AG09309 (cell line): ENCODE results near the gene ANKDD1A.

Source experiments
- DNase-seq: peaks from one replicate; pipeline ENCODE4 v3.0.0-alpha.2; 2010; ENCODE audit warnings: low read depth
- H3K4me3 ChIP-seq: 2 replicates; pipeline ENCODE4 v1.5.1; 2011; ENCODE audit warnings: mild to moderate bottlenecking, low read depth, low read length, moderate library complexity; ENCODE audit not compliant: control insufficient read depth
- CTCF ChIP-seq: IDR thresholded peaks from 2 replicates; pipeline ENCODE4 v1.5.1; 2011; ENCODE audit warnings: mild to moderate bottlenecking, low read depth, low read length, inconsistent platforms; ENCODE audit not compliant: insufficient read depth, control insufficient read depth; ENCODE audit errors: missing control alignments

ANKDD1A gene

GRCh38 chr15:64943512-64944225, 32.0 kb downstream of the ANKDD1A start:
- no peak overlapping the region for H3K4me3 ChIP-seq
- TF ChIP-seq CTCF = no peak
- DNase-seq = no peak

GRCh38 chr15:64944961-64945360, 33.3 kb downstream of the ANKDD1A start:
- H3K4me3 ChIP-seq = no peak overlapping the region
- no peak for DNase-seq
- no peak for TF ChIP-seq CTCF

GRCh38 chr15:64947211-64947610, 35.5 kb downstream of the ANKDD1A start:
- TF ChIP-seq CTCF = no peak
- H3K4me3 ChIP-seq = no peak overlapping the region
- no peak for DNase-seq

GRCh38 chr15:64948916-64949315, 37.2 kb downstream of the ANKDD1A start:
- H3K4me3 ChIP-seq = no peak overlapping the region
- TF ChIP-seq CTCF = no peak
- DNase-seq = no peak

GRCh38 chr15:64949383-64950186, 37.9 kb downstream of the ANKDD1A start:
- no peak overlapping the region for H3K4me3 ChIP-seq
- no peak for DNase-seq
- no peak for TF ChIP-seq CTCF

GRCh38 chr15:64950888-64951287, 39.2 kb downstream of the ANKDD1A start:
- DNase-seq = no peak
- H3K4me3 ChIP-seq = no peak overlapping the region
- TF ChIP-seq CTCF = no peak
